Transverse colon (tissue), 4 donors: Measurements from ENCODE around the gene RIN3. TPM values are rescaled to one million over a fixed set of nuclear protein-coding genes. Genes with fewer than 3 reads are reported as not detected.
A peak's percentile ranks its signal among the peaks of the same experiment; 100 is the strongest.

Experiments
- DNase-seq: peaks from one replicate; pipeline ENCODE4 v3.0.0-alpha.2; 2019
- H3K27ac ChIP-seq, 4 donors: fragments of 200-600 bp; sonication (generic); 2 replicates each; pipeline ENCODE4 v1.5.1; 2016 to 2018; ENCODE audit warnings: inconsistent platforms in 4 of 4
- H3K27me3 ChIP-seq: fragments of 200-600 bp; sonication (generic); 2 replicates; pipeline ENCODE4 v1.5.1; 2017; ENCODE audit warnings: inconsistent platforms
- H3K36me3 ChIP-seq, 4 donors: fragments of 200-600 bp; sonication (generic); 2 replicates each; pipeline ENCODE4 v1.5.1; 2017 to 2019; ENCODE audit warnings: inconsistent platforms in 4 of 4
- H3K4me1 ChIP-seq, 4 donors: fragments of 200-600 bp; sonication (generic); 2 replicates each; pipeline ENCODE4 v1.5.1; 2017 to 2020; ENCODE audit warnings: inconsistent platforms in 4 of 4
- H3K4me3 ChIP-seq, 4 donors: fragments of 200-600 bp; sonication (generic); 1 replicate in 1 of 4; 2 replicates in 3 of 4; pipeline versions ENCODE4 v1.5.1 to v1.6.1; 2017 to 2019; ENCODE audit warnings: inconsistent platforms in 4 of 4
- H3K9me3 ChIP-seq, 2 donors: fragments of 200-600 bp; sonication (generic); 2 replicates each; pipeline ENCODE4 v1.5.1; 2017 to 2019; ENCODE audit warnings: inconsistent platforms in 2 of 2
- EP300 ChIP-seq: sonication (generic); formaldehyde crosslinking; IDR thresholded peaks from one replicate; pipeline ENCODE4 v1.6.1; 2017; ENCODE audit warnings: antibody characterized with exemption, low read depth
- POLR2A ChIP-seq: fragments of 450-650 bp; IDR thresholded peaks from one replicate; pipeline ENCODE4 v1.6.1; 2016; ENCODE audit warnings: antibody characterized with exemption, mild to moderate bottlenecking, moderate library complexity
- POLR2AphosphoS5 ChIP-seq, 3 donors: sonication (generic); formaldehyde crosslinking; IDR thresholded peaks; one replicate each; pipeline ENCODE4 v1.6.1; 2016; ENCODE audit warnings: antibody characterized with exemption in 3 of 3
- WGBS, 2 donors: methylation state at CpG; one replicate each; pipeline ENCODE4 v1.1.5; 2018; ENCODE audit warnings: low coverage in 1 of 2; 5-methylcytosine and 5-hydroxymethylcytosine counted together
- in situ Hi-C, 4 donors: fragments of 200-750 bp; cut with MboI; loops; one replicate each; pipeline versions ENCODE4 v1.15.0 to v1.15.1; 2017; ENCODE audit warnings: low sequenced_read_pairs in 3 of 4, low pct_ligation_motif_present in 1 of 4, low pct_unique_long_range_greater_than_20kb in 1 of 4
- intact Hi-C: fragments of 100-400 bp; cut with DNase I; formaldehyde crosslinking; loops from one replicate; pipeline ENCODE4 v1.15.1; 2023; ENCODE audit warnings: low total_unique reads
- total RNA-seq, 4 donors: library from RNA; depleted of rRNA; stranded (reverse); fragments of >200 nt; gene quantifications; one replicate each; pipeline ENCODE4 v1.1.0, GENCODE V29; 2016
- TF ChIP-seq, protein P1 (sequence below), 5 experiments: fragments of 200-600 bp in 3 of 5; fragments of 450-650 bp in 2 of 5; sonication (generic) in 3 of 5; IDR thresholded peaks; 1 replicate in 2 of 5; 2 replicates in 3 of 5; pipeline ENCODE4 v1.5.1; 2016 to 2017; ENCODE audit warnings: antibody characterized with exemption in 5 of 5, inconsistent platforms in 3 of 5, mild to moderate bottlenecking in 2 of 5, moderate library complexity in 1 of 5

Gene RIN3
- total RNA-seq, 4 donors from 2014 or later, result 16.2 to 24.3 (median 20.7) TPM

DNA sequence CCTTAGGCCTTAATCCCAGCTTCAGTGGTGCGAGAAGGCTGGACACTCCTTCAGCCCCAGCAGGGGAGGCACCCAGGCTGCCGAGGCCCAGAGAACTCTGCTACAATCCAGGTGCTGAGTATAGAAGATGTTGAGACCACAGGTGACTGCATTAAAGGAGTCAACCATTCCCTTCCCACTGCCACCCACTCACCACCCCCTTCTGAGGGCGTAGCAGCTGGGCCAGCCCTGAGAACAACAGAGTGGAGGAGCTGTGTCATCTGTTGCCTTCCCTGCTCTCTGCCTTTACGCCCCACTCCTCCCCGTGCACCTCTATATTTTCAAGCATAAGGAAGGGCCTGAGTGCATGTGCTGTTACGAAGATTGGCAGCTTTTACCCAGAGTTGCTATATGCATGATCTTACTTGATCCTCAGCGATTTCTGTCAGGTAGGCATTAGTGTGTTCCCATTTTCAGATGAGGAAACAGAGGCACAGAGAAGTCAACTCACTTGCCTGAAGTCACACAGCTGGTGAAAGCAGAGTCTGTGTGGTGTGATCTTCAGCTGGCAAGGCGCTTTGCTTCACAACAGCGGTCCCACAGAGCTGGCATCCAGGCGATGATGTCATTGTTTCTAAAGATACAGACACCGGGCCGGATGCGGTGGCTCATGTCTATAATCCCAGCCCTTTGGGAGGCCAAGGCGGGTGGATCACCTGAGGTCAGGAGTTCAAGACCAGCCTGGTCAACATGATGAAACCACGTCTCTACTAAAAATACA is 46.7 kb downstream of the RIN3 start:
- TF ChIP-seq, protein P1, sequence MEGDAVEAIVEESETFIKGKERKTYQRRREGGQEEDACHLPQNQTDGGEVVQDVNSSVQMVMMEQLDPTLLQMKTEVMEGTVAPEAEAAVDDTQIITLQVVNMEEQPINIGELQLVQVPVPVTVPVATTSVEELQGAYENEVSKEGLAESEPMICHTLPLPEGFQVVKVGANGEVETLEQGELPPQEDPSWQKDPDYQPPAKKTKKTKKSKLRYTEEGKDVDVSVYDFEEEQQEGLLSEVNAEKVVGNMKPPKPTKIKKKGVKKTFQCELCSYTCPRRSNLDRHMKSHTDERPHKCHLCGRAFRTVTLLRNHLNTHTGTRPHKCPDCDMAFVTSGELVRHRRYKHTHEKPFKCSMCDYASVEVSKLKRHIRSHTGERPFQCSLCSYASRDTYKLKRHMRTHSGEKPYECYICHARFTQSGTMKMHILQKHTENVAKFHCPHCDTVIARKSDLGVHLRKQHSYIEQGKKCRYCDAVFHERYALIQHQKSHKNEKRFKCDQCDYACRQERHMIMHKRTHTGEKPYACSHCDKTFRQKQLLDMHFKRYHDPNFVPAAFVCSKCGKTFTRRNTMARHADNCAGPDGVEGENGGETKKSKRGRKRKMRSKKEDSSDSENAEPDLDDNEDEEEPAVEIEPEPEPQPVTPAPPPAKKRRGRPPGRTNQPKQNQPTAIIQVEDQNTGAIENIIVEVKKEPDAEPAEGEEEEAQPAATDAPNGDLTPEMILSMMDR (IDR thresholded peaks at IDR 0.05), result no peak
- TF ChIP-seq EP300 (no peak), POLR2AphosphoS5 (IDR thresholded peaks at IDR 0.05) (no peak), POLR2A (no peak)
- in situ Hi-C loops (no loop called here), intact Hi-C loops (no loop called here)
- Histone ChIP-seq H3K36me3 (peaks cover 0 to 5% (median 2%) of the 10 kb centered on the region in 4 donors), H3K4me1 (peaks cover 0 to 16% (median 3%) of the 10 kb centered on the region in 4 donors), H3K27me3 (no peaks in the 10 kb centered on the region), H3K4me3 (no peak overlapping the region), H3K27ac (no peak overlapping the region), H3K9me3 (no peaks in the 10 kb centered on the region)
- no peak for DNase-seq
- 88 to 90% methylated on average over 2 to 15 of the region's 15 CpGs for WGBS, 2 donors

DNA sequence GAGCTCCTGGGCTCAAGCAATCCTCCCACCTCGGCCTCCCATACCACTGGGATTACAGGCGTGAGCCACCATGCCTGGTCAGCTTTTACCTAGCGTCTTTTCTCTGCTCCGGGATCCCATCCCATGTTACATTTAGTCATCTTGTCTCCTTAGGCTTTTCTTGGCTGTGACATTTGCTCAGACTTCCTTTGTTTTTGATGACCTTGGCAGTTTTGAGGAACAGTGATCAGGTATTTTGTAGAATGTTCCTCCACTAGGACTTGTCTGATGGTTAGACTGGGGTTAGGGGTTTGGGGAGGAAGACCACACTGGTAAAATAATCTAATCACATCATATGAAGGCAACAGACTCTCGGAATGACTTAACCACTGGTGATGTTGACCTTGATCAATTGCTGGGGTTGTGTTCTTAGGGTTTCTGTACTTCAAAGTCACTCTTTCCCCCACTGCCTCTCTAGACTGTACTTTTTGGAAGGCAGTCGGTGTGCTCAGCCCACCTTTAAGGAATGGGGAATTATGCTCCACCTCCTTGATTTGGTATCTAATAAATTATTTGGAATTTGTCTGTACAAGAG is 48.4 kb downstream of the RIN3 start:
- WGBS, 2 donors, result 78 to 93% methylated on average over 1 to 6 of the region's 6 CpGs
- intact Hi-C loops (no loop called here), in situ Hi-C loops (no loop called here)
- no peak for DNase-seq
- H3K36me3 ChIP-seq, result peaks cover 0 to 3% (median 0%) of the 10 kb centered on the region in 4 donors
- H3K27me3 ChIP-seq, result no peaks in the 10 kb centered on the region
- peaks cover 0 to 16% (median 3%) of the 10 kb centered on the region in 4 donors for H3K4me1 ChIP-seq
- TF ChIP-seq POLR2AphosphoS5 (IDR thresholded peaks at IDR 0.05), result no peak
- no peak for TF ChIP-seq POLR2A
- TF ChIP-seq, protein P1 (IDR thresholded peaks at IDR 0.05), result no peak
- no peak for TF ChIP-seq EP300
- no peak overlapping the region for H3K27ac ChIP-seq
- H3K4me3 ChIP-seq, result no peak overlapping the region
- no peaks in the 10 kb centered on the region for H3K9me3 ChIP-seq

DNA sequence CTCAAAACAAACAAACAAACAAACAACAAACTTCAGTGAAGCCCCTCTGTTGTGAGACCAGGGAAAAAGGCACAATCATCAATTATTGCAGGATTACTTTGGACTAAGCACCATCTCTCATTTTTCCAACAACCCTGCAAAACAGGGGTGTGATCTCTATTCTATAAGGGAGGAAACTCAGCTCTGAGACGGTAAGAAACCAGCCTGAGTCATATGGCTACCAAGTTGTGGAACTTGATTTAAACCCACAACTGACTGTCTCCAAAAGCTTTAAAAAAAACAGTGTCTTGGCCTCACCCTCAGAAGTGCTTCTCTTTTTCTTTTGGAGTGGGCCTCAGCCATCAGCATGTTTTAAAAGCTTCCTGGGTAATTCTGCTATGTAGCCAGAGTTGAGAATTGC is 49.8 kb downstream of the RIN3 start:
- no peaks in the 10 kb centered on the region for H3K9me3 ChIP-seq
- H3K27me3 ChIP-seq, result no peaks in the 10 kb centered on the region
- intact Hi-C loops (no loop called here), in situ Hi-C loops (no loop called here)
- H3K4me3 ChIP-seq, result no peak overlapping the region
- peak overlapping the region; percentile 24 to 49 (median 39) for H3K27ac ChIP-seq
- 0 to 41% methylated on average over 1 of the region's 1 CpG for WGBS, 2 donors
- DNase-seq, result no peak
- no peak for TF ChIP-seq POLR2A
- TF ChIP-seq POLR2AphosphoS5 (IDR thresholded peaks at IDR 0.05), result no peak
- TF ChIP-seq EP300, result no peak
- TF ChIP-seq, protein P1 (IDR thresholded peaks at IDR 0.05), result no peak
- H3K4me1 ChIP-seq, result peaks cover 0 to 16% (median 4%) of the 10 kb centered on the region in 4 donors
- no peaks in the 10 kb centered on the region for H3K36me3 ChIP-seq

DNA sequence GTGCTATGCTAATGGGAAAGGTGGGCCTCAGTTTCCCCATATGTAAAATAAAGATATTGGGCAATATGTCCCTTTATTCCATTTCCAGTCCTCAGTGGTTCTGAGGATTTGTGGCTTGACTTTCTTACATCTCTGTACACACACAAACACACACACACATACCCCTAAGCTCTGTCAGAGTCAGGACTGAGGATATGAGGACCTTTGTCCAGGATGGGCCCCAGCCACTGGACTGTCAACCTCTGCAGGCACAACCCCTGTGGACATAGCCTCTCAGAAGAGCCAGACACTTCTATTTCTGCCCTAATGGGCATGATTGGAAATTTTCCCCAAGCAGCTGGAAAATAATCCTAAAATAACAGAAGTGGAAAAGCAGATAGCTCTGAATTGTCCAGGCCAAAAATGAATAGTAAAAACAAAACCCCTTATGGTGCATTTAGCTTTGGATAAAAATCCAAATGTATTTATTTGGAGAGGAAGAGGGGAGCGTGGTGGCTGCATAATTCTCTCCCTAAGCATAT is 50.2 kb downstream of the RIN3 start:
- TF ChIP-seq, protein P1 (IDR thresholded peaks at IDR 0.05), result no peak
- no peak for TF ChIP-seq EP300
- no peak for TF ChIP-seq POLR2A
- no peak for TF ChIP-seq POLR2AphosphoS5 (IDR thresholded peaks at IDR 0.05)
- no peaks in the 10 kb centered on the region for H3K9me3 ChIP-seq
- 80% methylated on average over 1 of the region's 1 CpG; no CpG with 5 or more reads in 1 of the 2 donors for WGBS, 2 donors
- no peaks in the 10 kb centered on the region for H3K27me3 ChIP-seq
- peaks cover 0 to 19% (median 6%) of the 10 kb centered on the region in 4 donors for H3K4me1 ChIP-seq
- peak overlapping the region; percentile 25 to 49 (median 39) for H3K27ac ChIP-seq
- H3K36me3 ChIP-seq, result no peaks in the 10 kb centered on the region
- DNase-seq, result no peak
- H3K4me3 ChIP-seq, result no peak overlapping the region
- in situ Hi-C loops, result no loop called here
- intact Hi-C loops, result no loop called here
